Suppressor macrophage (primary cell): ENCODE results near the gene HNMT.
"Not testable (repeated sequence)": the region's sequence is repeated elsewhere in the genome, so short reads cannot be mapped to it uniquely, and the experiment has no call there.

Experiments
- DNase-seq, 4 experiments: peaks; one replicate each; pipeline ENCODE4 v3.0.0-alpha.2; 2020 to 2022

HNMT gene

DNA sequence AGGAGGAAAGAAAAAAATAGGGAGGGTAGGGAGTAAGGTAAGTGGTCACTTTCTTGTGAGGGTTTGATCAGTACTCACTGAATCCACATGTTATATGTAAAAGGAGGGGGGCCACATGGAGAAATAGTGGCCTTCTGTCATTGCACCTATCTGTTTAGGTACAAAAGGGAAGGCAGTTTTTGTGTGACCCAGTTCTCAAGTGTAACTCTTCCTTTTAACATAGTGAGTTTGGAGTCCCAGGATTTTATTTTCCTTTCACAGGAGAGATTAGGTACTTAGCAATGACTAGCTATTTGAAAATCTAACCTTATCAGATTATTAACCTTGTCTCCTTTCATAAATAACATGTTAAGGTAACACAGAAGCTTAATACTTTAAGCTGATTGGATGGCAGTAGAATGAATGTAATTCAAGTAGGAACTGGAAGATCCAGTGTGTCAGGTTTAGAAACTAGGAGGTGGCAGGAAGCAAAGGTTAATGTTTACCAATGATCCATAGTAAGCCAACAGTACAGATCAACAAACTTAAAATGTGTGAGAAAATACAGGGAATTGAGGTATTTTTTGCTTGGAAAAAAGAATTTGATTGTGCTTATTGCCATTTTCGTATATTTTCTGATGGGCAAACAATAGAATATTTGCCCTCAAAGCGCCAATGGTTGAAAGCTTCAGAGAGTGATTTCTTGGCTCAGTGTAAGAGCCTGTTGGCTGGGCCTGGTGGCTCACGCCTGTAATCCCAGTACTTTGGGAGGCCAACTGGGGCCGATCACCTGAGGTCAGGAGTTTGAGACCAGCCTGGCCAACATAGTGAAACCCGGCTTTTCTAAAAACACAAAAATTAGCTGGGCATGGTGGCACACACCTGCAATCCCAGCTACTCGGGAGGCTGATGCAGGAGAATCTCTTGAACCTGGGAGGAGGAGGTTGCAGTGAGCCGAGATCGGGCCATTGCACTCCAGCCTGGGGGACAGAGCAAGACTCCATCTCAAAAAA is 11.3 kb downstream of the HNMT start:
- no peak for DNase-seq

DNA sequence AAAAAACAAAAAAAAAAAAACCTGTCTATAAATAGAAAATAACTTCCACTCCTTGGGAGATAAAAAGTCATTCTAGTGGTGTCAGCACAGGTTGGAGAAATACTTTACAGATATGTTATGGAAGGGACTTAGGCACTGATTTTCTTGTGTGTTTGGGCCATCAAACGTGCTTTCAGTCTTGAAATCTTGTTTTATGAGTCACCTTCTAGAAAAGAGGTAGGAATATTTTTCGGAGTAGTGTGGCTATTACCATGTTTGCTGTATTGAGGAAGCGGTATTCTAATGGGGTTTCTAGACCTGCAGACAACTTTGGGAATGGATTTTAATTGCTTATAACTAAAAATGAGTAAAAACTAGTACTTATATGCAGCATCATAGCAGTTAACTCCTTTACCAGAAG is 12.0 kb downstream of the HNMT start:
- DNase-seq = peak in 1 of 4 experiments; percentile 31

DNA sequence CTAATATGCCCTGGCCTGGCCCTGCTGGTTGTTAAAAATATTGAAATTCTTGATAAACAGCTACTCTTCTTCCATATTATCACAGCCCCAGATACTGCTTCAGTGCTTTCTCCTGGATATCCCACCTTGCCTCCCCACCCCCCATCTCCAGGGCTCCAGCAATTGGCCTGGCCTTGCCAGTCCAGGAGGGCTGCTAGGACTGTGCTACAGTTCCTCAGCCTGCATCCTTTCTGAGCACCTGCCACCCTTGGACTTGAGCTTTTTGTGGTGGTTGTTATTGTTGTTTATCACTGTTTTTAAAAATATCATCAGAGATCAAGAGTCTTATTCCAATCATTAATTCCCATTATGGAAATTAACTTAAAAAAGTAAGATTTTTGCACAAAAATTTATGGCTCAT is 13.5 kb downstream of the HNMT start:
- no peak for DNase-seq

DNA sequence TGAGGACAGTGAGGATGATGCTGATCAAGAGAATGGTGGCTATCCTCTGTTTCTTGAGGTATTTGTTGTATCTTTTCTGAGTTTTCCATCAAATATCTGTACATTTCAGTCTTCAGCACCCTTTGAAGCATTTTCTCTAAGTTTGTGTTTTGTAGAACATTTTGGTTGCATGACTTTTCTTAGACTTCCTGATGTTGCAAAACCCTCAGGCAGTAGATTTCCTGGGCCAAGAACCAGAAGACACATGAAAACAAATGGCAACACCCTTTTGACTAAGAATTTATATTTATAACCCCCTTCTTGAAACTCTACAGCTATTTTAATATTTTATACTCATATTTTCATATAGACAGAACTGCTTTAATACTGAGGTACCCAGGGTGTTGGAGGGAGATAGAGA is 16.2 kb downstream of the HNMT start:
- DNase-seq = peak in 2 of 4 experiments; percentile 31 to 50

DNA sequence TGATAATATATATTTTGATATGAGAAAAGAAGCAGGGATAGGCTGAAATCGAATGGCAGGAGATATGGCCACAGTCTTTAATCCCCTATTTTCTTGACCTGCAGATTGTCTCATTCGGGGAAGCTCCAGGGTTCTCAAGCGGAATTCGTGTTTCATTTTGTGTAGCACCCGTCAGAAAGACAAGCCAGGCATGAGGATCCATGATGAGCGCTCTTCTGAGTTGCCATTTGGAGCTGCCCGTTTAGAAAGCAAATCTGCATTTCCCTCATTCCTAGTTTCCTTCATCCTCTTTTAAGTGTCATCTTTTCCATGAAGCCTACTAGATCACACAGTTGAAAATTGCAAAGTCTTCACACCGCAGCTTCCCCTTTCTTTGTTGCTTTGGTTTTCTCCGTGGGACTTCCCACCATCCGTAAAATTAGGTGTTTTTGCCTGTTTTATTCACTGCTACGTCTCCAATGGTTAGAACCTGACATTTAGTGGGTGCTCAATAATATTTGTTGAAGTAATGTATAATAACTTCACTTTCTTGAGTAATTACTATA is 16.9 kb downstream of the HNMT start:
- DNase-seq = peak; percentile 39 to 72 (median 54)

DNA sequence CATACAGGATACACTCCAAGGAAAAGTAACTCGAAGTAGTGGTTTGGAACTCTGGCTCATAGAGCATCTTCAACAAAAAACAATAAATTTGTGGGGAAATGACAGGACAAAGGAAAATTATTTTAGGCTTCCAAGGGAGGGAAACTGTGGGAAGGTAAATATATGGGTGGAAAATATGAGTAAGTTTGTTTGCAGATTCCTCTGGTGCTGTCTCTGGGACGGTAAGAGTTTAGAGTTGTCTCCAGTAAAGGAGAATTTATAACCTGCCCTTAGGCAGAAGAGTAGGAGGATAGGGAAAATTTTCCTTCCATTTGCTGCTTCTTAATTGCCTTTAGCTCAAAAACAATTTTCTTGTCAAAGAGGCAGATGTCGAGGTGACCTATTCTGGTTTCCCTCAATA is 19.3 kb downstream of the HNMT start:
- no peak for DNase-seq

DNA sequence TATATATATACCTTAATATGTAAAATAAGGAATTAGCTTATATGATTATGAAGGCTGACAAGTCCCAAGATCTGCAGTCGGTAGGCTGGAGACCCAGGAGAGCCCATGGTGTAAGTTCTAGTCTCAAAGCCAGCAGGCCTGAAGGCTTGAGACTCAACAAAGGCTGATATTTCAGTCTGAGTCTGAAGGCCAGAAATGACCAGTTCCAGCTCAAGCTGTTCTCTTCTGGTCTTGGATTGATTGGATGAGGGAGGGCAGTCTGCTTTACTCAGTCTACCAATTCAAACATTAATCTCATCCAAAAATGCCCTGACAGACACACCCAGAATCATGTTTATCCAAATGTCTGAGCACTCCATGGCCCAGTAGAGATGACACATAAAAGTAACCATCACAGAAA is 22.0 kb downstream of the HNMT start:
- DNase-seq = no peak

DNA sequence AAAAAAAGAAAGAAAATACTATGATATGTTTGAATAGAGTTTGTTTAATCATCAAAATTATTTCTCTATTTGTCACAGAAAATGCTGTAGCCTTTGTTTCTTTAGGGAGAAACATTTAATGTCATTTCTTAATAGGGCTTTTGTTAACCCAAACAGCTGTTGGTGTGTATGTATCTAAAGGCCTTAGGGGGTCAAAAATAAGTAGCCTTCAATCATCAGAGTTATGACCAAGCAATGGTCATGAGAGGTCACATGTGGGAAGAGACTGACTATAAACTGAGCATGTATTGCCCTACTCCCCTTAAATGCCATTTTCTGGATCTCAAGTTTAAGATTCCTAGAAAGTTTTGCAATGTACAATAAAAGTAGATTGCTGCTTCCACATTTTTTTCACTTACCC is 22.7 kb downstream of the HNMT start:
- no peak for DNase-seq

DNA sequence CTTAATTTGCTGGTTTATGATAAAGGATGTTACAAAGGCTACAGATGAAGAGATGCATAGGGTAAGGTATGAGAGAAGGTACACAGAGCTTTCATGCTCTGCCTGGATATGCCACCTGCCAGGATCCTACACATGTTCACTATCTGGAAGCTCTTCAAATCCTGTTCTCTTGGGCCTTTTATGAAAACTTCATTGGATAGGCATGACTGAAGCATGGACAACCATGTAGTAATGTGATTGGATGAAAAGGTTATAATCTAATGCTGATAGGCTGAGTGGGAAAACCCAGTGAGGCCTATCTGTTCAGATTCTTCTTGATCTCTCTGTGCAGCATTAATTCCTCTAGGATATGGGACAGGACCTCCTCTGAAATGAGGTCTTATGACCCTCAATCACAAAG is 26.8 kb downstream of the HNMT start:
- DNase-seq = no peak

DNA sequence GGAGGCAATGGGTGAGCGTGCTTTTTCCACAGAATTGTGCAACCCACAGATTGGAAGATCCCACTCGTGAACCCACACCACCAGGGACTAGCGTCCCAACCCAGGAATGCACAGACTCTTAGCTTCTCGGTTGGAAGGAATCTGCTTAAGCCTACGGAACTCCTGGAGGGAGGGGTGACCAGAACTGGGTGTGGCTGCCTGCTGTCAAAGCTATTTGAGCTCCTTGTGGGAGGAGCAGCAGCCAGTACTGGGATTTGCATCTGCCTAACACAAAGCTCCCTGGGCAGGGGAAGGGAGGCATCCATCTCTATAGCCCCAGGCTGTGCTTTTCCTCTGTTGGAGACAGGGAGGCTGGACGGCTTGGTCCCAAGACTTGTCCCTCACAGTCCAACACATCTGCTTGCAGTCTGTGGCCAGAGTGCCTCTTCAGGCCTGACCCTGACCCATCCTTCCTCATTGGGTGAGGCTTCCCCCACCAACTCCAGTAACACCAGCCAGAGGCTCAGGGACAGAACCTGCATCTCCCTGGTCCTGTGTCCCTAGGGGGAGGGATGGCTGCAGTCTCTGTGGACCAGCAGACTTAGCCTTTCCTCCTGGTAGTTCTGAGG is 27.9 kb downstream of the HNMT start:
- DNase-seq = no peak

DNA sequence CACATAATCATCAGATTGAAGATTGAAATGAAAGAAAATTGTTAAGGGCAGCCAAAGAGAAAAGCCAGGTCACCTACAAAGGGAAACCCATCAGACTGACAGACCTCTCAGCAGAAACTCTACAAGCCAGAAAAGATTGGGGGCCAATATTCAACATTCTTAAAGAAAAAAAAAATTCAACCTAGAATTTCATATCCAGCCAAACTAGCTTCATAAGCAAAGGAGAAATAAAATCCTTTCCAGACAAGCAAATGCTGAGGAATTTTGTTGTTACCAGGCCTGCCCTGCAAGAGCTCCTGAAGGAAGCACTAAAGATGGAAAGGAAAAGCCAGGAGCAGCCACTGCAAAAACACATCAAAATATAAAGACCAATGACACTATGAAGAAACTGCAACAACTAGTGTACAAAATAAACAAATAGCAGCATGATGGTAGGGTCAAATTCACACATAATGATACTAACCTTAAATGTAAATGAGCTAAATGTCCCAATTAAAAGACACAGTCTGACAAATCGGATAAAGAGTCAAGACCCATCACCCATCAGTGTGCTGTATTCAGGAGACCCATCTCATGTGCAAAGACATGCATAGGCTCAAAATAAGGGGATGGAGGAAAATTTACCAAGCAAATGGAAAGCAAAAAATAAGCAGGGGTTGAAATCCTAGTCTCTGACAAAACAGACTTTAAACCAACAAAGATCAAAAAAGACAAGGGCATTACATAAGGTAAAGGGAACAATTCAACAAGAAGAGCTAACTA is 29.6 kb downstream of the HNMT start:
- not testable (repeated sequence) for DNase-seq

DNA sequence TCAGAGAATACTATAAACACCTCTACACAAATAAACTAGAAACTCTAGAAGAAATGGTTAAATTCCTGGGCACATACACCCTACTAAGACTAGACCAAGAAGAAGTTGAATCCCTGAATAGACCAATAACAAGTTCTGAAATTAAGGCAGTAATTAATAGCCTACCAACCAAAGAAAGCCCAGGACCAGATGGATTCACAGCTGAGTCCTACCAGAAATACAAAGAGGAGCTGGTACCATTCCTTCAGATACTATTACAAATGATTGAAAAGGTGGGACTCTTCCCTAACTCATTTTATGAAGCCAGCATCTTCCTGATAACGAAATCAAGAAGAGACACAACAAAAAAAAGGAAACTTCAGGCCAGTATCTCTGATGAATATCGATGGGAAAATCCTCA is 31.1 kb downstream of the HNMT start:
- not testable (repeated sequence) for DNase-seq

DNA sequence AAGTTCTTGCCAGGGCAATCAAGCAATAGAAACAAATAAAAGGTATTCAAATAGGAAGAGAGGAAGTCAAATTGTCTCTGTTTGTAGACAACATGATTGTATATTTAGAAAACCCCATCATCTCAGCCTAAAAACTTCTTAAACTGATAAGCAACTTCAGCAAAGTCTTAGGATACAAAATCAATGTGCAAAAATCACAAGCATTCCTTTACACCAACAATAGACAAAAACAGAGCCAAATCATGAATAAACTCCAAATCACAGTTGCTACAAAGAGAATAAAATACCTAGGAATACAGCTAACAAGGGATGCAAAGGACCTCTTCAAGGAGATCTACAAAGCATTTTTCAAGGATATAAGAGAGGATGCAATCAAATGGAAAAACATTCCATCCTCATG is 31.9 kb downstream of the HNMT start:
- not testable (repeated sequence) for DNase-seq

DNA sequence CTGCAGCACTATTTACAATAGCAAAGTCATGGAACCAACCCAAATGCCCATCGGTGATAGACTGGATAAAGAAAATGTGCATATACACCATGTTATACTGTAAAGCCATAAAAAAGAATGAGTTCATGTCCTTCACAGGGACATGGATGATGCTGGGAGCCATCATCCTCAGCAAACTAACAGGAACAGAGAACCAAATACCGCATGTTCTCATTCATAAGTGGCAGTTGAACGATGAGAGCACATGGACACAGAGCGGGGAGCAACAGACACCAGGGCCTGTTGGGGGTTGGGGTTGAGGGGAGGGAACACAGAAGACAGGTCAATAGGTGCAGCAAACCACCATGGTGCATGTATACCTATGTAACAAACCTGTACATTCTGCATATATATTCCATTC is 33.5 kb downstream of the HNMT start:
- DNase-seq = no peak

DNA sequence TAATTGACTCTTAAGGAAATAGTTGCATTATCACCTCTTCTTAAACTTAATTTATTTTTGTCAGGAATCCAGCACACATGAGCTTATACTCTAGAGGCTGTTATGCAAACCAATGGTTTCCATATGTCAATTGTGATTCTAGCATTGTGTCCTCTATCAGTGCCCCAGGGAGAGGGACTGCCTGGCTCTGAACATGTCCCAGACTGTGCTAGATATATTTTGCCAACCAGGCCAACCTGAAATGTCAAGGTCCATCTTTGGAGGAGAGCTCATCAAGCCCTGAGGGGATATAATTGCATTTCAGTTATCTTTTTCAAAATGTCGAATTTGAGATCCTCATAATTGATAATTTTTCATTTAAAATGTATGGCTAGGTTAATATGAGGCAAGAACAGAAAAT is 34.2 kb downstream of the HNMT start:
- DNase-seq = no peak

DNA sequence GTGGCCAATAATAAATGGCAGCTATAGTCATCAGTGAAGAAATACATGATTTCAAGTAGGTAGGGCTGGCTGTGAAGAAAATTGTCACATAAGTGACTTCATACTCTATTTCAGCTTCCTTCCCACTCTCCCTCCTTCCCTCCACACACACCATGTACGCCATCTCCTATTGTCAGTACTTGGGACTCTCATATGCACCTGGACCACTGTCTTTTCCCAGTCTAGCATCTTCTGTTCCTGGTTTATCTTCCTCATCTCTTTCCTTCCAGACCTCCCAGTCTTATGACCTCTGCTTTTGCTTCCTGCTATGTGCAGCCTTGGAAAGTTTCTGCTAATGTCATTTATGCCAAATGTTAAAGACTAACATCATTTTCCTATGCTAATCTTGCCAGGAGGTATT is 35.0 kb downstream of the HNMT start:
- no peak for DNase-seq

DNA sequence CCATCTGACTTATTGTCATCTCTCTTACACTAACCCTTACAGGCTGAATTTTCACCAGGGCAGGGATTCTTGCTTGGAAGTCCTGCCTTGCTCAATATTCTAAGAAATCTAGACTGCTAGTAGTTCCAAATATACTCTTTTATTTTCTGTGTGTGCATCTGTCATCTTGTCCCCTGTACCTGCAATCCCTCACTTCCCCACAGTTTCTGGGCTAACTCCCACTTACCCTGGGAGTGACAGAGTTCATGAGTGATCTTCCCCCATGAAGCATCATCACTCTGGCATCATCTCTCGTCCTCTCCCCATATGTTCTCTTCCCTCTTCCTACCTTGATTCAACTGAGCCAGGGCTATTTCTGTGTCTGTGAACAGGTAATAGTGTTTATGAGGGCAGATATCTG is 35.7 kb downstream of the HNMT start:
- DNase-seq = no peak

DNA sequence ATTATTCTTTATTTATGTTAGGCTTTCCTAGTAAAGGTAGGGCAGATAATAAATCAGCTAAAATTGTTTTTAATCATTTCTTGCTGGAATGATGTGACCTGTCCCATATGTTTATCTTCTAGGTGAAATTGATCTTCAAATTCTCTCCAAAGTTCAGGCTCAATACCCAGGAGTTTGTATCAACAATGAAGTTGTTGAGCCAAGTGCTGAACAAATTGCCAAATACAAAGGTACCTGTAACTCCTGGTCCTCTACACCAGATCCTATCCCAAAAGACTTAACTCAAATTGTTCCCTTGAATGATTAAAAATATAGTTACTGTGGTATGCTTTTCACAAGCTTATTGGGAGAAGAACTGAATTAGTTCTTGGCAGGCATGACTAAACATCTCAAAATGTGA is 36.5 kb downstream of the HNMT start:
- DNase-seq = no peak

DNA sequence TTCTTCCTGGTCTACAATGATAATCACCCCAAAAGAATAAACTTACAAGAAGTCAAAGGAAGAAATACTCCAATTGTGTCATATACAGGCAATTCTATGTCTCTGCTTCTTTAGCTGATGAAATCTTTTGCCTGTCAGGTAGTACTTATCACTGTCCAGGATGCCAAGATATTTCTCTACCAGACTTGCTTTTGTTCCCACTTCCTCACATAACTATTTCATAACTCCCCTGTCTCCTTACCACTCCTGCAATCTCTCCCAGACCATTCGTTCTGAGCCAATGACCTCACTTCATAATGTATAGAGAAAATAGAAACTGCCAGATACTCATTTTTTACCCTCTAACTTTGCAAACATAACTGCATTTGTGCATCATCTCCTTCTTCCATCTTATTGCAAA is 39.1 kb downstream of the HNMT start:
- DNase-seq = no peak

DNA sequence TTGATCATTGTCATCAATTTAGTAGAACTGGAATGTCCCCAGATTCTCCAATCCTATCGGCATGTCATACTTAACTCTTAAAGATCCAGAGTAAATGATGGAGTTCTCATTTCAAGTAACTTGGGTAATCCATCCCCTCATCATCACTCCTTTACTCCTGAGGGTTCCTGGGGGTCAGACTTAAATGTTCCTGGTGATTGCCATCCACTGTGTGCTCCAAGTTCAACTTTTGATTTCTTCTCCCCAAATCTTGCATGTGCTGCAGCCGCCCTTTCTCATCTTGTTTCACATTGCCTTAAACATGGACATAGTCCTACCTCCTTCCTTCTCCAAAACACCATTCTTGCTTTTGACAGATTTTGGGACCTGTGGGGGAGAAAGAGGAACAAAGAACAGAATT is 43.2 kb downstream of the HNMT start:
- DNase-seq = no peak

DNA sequence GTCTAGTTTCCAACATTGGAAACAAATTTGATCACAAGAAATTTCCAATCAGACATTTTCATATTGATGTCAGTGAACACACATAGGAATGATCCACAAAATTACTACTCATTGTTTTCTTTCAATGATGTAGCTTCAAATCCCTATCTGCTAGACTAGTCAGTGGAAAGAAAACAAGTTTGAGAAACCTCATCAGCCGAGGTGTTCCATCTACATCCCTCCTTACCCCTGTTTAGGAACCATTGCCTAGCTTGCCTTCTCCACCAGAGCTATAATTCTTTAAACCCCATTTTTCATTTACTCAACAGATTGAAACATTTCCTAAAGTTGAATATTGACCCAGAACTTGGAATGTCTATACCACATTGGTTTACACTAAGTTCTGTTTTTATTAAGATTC is 45.3 kb downstream of the HNMT start:
- no peak for DNase-seq

DNA sequence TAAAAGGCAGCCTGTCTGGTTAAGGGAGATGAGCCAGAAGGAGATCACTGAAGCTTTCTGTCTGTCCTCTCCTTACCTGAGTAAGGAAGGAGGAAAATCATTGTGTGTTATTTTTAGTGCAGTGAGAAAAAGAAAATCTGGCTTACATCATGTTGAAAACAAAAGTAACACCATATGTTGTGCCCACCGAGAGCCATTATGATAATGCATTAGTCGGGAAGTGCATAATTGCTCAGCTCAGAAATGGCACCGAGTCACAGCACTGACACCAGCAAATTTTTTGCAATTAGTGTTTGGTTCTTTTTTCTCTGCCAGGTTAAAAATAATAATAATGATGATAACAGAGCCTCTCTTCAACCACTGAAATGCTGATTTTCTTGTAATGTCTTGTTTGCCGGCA is 46.6 kb downstream of the HNMT start:
- no peak for DNase-seq

DNA sequence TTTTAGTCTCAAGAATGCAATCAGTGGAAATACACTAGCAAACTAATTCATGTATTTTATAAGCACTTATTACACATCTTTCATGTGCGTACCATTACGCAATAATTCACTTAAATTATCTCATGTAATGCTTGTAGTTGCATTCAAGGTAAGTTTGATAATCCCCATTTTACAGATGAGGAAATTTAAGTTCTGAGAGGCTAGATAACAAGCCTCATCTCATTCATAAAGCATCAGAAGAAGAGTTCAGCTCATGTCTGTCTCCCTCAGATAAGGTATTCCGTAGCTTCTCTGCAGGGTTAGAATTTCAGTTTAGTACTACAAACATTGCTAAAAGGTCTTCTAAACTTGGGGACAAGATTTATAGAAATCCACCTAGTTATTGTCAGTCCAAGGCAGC is 47.8 kb downstream of the HNMT start:
- DNase-seq = no peak
